GM18526 (cell line): ENCODE data around the gene CPXM2.

Experiments used
- POLR2A ChIP-seq: IDR thresholded peaks from 3 replicates; pipeline ENCODE4 v1.6.1; 2011; ENCODE audit not compliant: insufficient read length; ENCODE audit errors: extremely low read depth

Gene CPXM2

DNA sequence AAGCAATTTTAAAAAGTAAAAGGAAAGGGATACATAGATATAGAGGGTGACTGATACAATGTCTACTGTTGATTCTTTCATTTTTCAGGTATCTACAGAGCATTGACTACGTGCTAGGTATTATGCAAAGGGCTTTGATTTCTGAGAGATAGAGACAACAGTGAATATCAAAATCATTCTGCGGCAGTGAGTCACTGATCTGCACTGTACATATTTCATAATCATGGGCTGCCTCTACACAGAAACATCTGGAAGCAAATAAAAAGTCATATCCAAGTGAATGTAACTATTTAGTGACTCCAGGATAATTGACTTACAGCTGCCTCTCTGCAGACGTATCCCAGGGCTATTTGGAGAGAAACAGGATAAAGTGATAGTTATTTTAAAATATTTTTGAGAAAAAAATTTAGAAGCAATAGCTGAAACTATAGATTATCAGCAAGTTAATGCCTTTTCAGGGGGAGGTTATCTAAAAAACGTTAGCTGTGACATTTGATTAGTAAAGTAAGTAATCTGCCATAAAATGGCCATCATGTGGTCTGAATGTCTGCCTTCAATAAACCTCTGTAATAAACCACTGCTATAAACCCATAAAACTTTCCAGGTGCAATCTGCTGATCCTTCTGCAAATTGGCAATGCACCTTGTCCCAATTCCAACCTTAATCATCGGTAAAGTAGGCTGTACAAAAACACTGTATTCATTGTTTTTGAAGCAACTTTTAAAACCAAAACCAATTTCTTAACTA, 43.7 kb downstream of the CPXM2 start:
- TF ChIP-seq POLR2A, result no peak

DNA sequence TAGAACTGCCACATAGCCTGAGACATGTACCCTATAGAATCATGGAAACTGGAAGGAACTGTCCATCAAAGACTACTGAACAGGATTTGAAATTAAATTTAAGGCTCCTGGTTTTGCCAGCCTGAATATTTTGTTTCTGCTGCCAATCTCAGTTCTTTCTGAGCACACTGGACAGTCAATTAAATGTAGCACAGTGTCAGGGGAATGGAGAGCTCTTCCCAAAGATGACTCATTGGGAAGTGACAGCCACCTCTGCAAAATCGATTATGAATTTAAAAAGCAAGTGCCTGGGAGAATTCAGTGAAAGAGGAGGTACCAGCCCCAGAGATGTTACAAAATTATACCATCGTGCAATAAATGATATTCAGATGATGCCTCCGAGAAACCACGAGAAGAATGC, 47.8 kb downstream of the CPXM2 start:
- TF ChIP-seq POLR2A, result no peak

DNA sequence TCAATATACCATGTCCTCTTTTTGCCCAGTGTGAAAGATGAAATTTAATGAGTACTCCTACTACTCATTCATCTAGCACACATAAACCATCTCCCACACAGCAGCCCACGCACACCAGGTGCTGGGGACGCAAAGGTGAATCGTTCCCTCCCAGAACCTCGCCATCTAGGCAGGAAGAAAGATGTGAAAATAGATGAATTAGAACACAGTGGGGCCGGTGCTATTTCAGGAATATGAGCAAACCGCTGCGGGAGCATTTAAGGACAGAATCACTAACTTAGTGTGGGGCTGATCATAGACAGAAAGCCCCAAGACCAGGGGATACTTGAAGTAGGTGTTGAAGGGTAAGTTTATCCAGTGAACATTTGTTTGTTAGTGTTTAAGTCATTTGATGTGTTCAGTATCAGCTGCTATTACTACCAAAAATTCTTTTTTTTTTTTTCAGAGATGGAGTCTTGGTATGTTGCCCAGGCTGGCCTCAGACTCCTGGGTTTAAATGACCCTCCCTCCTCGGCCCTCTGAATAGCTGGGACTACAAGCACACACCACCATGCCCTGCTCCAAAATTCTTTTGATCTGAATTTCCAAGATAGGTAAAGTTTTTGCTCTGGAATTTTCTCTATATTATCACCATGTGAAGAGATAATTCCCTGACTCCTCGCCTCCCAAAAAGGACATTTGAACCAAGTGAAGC, 48.8 kb downstream of the CPXM2 start:
- no peak for TF ChIP-seq POLR2A

DNA sequence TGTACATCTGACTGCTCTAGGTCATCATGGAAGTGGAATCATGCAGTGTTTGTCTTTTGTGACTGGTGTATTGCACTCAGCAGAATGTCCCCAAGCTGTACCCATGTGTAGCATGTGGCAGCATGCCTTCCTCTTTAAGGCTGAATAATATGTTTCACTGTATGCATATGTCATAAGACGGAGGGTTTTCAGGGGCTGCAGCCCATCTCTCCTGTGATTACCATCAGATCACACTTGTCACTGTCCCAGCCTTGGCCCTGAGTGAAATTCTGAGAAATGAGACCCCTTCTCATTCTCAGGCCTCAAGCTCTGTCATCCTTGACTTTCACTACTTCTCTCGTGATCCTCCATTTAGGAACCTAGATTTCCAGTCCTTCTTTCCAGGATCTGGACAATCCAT, 50.0 kb downstream of the CPXM2 start:
- TF ChIP-seq POLR2A, result no peak

DNA sequence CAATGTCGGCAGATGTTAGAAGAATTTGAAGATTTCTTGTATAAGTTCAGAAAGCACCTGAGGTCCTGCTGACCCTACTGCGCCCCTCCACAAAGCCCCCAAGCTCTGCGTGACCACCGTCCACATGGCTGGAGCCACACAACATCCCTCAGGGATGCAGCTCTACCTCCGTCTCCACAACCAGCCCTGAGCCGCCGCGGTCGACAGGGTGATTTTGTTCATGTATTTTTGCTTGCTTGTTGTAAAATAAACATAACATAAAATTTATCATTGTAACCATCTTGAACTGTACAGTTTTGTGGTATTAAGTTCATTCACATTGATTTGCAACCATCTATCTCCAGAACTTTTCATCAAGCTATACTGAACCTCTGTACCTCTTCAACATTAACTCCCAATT, 50.5 kb downstream of the CPXM2 start:
- no peak for TF ChIP-seq POLR2A

DNA sequence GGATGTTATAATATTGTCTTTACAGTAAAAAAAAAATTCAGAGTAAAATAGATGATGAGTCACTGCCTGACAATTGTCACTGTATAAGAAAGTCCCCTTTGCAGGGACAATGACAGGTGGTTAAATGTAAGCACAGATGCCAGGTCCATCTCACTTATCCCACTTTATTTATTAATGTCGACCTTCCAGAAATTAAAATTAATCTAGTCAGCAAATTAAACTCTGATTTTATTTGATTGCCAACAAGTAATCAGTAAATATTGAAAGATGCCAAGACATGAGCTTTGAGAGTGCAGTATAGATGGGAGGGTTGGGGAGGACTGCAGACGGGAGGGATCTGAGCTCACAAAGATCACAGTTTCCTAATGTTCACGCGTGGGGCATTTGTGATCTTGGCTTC, 50.9 kb downstream of the CPXM2 start:
- no peak for TF ChIP-seq POLR2A

DNA sequence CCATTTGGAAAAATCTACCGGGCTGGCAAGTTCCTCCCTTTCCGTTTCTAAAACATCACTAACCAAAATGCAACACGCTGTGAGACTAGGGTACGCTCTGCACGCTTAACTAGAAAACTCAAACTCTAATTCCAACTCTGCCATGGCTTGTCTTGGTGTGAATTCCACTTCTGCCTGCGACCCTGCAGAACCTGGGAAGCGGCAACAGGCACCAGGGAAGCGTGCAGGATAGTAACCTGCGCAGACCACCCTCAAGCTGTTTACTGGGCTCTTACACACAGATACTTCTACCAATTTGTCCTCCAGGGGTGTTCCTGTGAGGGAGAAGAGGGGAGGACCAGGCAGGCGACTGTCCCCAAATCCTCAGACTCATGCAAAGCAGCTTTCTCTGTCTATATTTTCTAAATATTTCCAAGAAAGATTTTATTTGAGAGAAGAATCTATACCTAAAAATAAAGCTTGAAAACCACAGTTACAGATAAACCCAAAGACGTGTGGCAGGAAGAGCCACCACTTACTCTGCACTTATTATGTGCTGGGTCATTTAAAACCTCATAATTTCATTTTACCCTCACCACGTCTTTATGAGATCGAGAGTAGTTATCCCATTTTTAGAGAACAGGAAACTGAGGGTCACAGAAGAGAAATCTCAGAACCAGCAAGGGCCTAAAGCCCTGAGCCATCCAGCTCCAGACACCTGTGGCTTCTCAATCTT, 52.9 kb downstream of the CPXM2 start:
- TF ChIP-seq POLR2A, result no peak

DNA sequence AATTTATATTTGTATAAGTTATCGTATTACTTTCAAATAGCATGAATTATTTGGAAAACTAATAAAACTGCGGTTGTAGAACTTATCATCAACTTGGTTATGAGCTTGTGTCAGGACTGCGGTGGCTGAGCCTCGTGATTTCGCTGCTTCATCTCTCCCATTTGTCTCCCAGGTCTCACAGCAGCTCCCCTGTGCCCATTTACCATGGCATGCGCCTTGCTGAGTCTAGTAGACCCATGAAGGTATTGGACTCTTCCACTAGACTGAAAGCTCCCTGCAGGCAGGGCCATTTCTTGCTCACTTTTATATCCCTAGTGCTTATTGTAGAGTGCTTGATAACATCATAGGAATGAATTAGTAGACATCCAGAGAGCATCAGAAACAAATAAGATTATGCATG, 53.9 kb downstream of the CPXM2 start:
- no peak for TF ChIP-seq POLR2A

DNA sequence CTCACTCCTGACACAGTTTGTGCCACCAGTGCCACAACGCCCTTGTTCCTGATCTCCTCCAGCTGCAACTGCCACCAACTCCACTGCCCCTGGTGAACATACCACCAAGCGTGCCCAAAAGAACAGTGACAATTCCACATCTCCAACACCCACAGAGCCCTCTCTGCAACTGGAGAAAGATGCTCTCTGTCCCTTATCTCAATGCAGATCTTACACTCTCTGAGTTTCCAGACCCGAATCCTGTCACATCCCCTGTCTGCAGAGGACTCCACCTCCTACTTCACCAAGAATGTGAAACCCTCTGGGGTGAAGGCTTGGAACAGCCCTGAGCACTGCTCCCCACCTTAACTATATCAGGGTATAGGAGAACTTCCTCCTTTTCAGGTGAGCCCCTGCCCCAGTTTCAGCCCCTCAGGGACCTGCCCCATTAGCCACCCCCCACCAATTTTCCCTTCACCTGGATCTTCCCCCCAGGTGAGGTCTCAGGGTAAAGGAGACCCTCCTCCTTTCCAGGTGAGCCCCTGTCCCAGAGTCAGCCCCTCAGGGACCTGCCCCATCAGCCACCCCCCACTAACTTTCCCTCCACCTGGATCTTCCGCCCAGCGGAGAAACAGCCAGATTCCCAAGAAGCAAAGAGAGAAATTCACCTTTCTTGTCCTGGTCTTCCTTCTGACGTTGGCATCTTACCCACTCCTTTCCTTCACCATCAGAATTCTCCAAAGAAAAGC, 55.0 kb downstream of the CPXM2 start:
- TF ChIP-seq POLR2A, result no peak

DNA sequence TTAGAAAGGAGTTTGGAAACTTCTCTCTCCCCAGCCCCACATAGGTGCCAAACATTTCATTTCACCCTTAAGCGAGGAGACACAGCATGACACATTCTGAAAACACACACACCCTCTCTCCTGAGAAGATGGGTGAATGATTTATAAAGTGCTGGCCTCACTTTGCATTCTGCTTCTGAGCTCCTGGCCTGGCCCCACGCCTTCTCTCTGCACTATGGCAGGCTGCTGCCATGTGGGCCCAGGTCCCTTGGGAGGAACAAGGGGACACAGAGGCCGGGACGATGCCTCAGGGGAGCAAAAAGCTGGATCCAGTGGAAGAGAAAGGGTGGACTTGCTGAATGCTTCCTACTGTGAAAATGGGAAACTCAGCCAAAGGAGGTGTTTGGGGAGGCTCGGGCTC, 56.0 kb downstream of the CPXM2 start:
- TF ChIP-seq POLR2A, result no peak

DNA sequence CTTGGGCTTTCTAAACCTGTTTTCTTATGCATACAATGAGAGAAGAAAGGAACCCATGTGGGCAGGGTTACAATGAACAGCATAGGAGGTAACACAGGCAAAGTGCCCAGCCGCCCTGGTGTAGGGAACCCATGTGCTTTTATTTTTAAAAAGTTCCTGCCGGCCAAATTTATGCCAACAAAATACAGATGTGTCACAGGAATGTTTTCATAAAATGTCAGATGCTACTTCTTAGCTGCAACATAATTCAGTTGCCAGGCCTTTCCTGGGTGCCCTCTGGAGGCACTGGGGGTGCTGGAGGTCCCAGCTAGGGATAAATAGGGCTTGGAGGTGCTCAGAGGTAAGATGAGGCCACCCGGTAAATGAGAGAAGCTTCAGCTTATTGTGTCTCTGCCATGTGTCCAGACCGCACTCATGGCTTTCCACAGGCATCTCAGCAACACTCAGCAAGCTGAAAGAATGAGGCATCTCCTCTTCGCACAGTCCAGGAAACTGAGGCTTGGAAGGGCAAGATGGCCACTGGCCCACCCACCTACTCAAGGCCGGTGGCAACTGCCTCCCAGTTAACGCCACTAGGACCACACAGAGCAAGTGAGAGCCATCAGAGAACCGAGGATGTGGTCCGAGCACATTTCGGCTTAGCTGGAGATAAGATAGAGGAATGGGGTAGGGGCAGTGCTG, 58.3 kb downstream of the CPXM2 start:
- TF ChIP-seq POLR2A, result no peak

DNA sequence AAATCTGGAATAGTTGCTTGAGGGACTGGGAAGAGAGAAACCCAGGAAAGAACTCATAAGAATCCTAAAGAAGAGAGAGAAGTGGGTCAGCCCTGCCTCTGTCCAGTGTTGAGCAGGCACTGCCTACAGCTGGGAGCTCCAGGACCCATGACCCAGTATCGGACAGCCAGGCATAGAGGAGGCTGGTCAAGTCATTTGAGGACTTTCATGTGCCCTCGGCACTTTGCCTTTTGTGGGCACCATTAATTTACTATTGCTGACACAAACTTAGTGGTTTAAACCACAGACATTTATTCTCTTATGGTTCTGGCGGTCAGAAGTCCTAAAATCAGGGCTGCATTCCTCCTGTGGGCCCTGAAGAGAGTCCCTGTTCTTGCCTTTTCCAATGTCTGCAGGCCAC, 60.3 kb downstream of the CPXM2 start:
- no peak for TF ChIP-seq POLR2A

DNA sequence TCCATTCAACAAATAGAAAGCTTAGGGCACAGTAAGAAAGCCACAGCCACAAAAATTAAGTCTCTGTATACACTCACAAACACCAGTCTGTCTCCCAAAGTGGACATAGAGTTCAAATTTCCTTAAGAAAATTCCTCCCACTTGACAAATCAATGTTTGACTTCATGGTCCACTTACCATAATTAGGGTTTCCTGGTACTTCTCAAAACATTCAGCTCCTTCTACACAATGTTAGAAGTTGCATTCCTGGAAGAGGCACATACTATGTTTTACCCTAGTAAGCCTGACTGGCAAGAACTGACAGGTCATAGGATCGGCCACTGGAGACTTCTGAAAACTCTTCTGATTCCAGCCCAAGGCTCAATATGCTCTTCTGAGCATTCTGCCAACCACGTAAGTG, 70.5 kb downstream of the CPXM2 start:
- TF ChIP-seq POLR2A, result no peak

DNA sequence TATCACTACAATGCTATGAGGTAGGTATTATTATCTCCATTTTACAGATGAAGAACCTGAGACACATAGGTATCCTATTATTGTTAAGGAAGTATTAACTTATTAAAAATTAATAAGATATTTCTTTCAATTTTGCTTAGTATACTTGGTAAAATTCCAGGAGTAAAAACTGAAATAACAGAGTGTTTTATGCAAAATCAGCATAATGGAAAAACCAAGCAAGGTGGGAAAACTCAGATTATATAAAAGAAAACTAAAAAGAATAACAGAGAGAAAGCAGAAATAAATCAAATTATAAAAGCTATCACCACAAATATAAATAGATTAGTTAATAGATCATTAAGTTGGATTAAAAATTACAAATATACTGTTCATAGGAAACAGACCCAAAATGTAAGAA, 82.0 kb downstream of the CPXM2 start:
- no peak for TF ChIP-seq POLR2A

DNA sequence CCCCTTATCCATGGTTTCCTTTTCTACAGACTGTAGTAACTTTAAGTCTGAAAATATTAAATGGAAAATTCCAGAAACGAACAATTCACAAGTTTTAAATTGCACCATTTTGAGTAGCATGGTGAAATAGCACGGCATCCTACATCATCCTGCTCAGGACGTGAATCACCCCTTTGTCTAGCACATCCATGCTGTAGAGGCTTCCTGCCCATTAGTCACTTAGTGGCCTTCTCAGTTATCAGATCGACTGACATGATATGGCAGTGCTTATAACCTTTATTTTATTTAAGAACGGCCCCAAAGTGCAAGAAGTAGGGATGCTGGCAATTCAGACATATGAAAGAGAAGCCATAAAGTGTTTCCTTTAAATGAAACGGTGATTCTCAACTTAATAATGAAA, 82.7 kb downstream of the CPXM2 start:
- TF ChIP-seq POLR2A, result no peak
